B cell (primary cell): Measurements from ENCODE around the gene CNIH4. TPM values are rescaled to one million over a fixed set of nuclear protein-coding genes. Genes with fewer than 3 reads are reported as not detected.
A peak's percentile ranks its signal among the peaks of the same experiment; 100 is the strongest.

ENCODE experiments used
- ATAC-seq: fragments of 200-7000 bp; cut with Tn5 transposase; one replicate; pipeline ENCODE4 v1.10.0; 2021; ENCODE audit warnings: low read depth, mild to moderate bottlenecking, moderate number of reproducible peaks, moderate library complexity
- CTCF ChIA-PET: fragments of 350-600 bp; sonication (Branson Sonifier 250); formaldehyde crosslinking; loops from one replicate; lab custom pipeline; 2021; ENCODE audit warnings: antibody characterized with exemption, inconsistent platforms; lab: Charles Lee
- POLR2A ChIA-PET: fragments of 350-600 bp; sonication (Branson Sonifier 250); formaldehyde crosslinking; loops from one replicate; lab custom pipeline; 2021; ENCODE audit warnings: antibody characterized with exemption; lab: Charles Lee
- DNase-seq: peaks from one replicate; pipeline ENCODE4 v3.0.0; 2013
- H2AFZ ChIP-seq: 2 replicates; pipeline ENCODE4 v1.6.1; 2012; ENCODE audit warnings: mild to moderate bottlenecking, low read depth, low read length; ENCODE audit not compliant: insufficient read depth, poor library complexity, severe bottlenecking
- H3K27ac ChIP-seq, 2 donors: 1 replicate in 1 of 2; 2 replicates in 1 of 2; pipeline ENCODE4 v1.5.1; 2012 to 2013; ENCODE audit warnings: low read length in 2 of 2, mild to moderate bottlenecking in 2 of 2, moderate library complexity in 1 of 2
- H3K27me3 ChIP-seq, 4 experiments: fragments of 200-600 bp in 1 of 4; sonication (generic) in 1 of 4; replicated peaks in 1 of 4; 1 replicate in 2 of 4; 2 replicates in 2 of 4; pipeline versions ENCODE4 v1.6.1 to v1.7.0; 2013 to 2016; ENCODE audit warnings: low read length in 3 of 4, mild to moderate bottlenecking in 2 of 4, mixed read lengths in 1 of 4, moderate library complexity in 1 of 4; ENCODE audit not compliant: insufficient read depth in 4 of 4, control insufficient read depth in 3 of 4; ENCODE audit errors: control extremely low read depth in 1 of 4
- H3K36me3 ChIP-seq, 2 experiments: replicated peaks in 1 of 2; 1 replicate in 1 of 2; 2 replicates in 1 of 2; pipeline versions ENCODE4 v1.6.1 to v1.7.1; 2013; ENCODE audit warnings: low read length in 1 of 2; ENCODE audit not compliant: insufficient read depth in 2 of 2, control insufficient read depth in 1 of 2; ENCODE audit errors: control extremely low read depth in 1 of 2, extremely low read depth in 1 of 2
- H3K4me1 ChIP-seq, 2 donors: fragments of 200-600 bp in 1 of 2; sonication (generic) in 1 of 2; 1 replicate in 1 of 2; 2 replicates in 1 of 2; pipeline versions ENCODE4 v1.5.1 to v1.6.1; 2013 to 2017; ENCODE audit warnings: low read length in 2 of 2; ENCODE audit not compliant: control insufficient read depth in 2 of 2, insufficient read depth in 2 of 2
- H3K4me2 ChIP-seq: replicated peaks from 2 replicates; pipeline ENCODE3; 2012; ENCODE audit warnings: mild to moderate bottlenecking, low read depth, low read length; ENCODE audit not compliant: poor library complexity, severe bottlenecking
- H3K4me3 ChIP-seq, 5 experiments: fragments of 200-600 bp in 1 of 5; sonication (generic) in 1 of 5; 1 replicate in 3 of 5; 2 replicates in 2 of 5; pipeline versions ENCODE4 v1.5.1 to v1.7.0; 2011 to 2016; ENCODE audit warnings: low read length in 4 of 5, mild to moderate bottlenecking in 4 of 5, low read depth in 2 of 5, control low read depth in 1 of 5, moderate library complexity in 1 of 5; ENCODE audit not compliant: insufficient read depth in 1 of 5; ENCODE audit errors: control extremely low read depth in 1 of 5, extremely low read depth in 1 of 5
- H3K79me2 ChIP-seq: fragments of 200-600 bp; sonication (generic); one replicate; pipeline ENCODE4 v1.6.0; 2016; ENCODE audit warnings: low read length; ENCODE audit not compliant: control insufficient read depth, insufficient read depth
- H3K9ac ChIP-seq: fragments of 200-600 bp; sonication (generic); 2 replicates; pipeline ENCODE4 v1.6.1; 2017; ENCODE audit warnings: mild to moderate bottlenecking, low read length, moderate library complexity
- H3K9me3 ChIP-seq, 3 donors: one replicate each; pipeline versions ENCODE4 v1.6.1 to v1.7.1; 2013; ENCODE audit warnings: low read length in 2 of 3; ENCODE audit not compliant: control insufficient read depth in 2 of 3, insufficient read depth in 1 of 3; ENCODE audit errors: control extremely low read depth in 1 of 3
- H4K20me1 ChIP-seq: 2 replicates; pipeline ENCODE4 v1.6.0; 2012; ENCODE audit warnings: mild to moderate bottlenecking, low read length; ENCODE audit not compliant: insufficient read depth, control insufficient read depth, poor library complexity, severe bottlenecking
- H3K27ac Mint-ChIP-seq: one replicate; pipeline ENCODE4 v1.8.0; 2021; ENCODE audit warnings: mixed read lengths
- H3K27me3 Mint-ChIP-seq: one replicate; pipeline ENCODE4 v1.8.0; 2021; ENCODE audit warnings: mixed read lengths
- H3K4me1 Mint-ChIP-seq: one replicate; pipeline ENCODE4 v1.8.0; 2021; ENCODE audit warnings: mixed read lengths
- H3K4me3 Mint-ChIP-seq: one replicate; pipeline ENCODE4 v1.8.0; 2021; ENCODE audit warnings: mixed read lengths
- H3K9me3 Mint-ChIP-seq: one replicate; pipeline ENCODE4 v1.8.0; 2022; ENCODE audit warnings: mixed read lengths; ENCODE audit not compliant: insufficient read depth
- EZH2 ChIP-seq: IDR thresholded peaks from 2 replicates; pipeline ENCODE4 v1.6.1; 2012; ENCODE audit warnings: borderline replicate concordance, low read depth, mild to moderate bottlenecking, moderate library complexity, low read length; ENCODE audit not compliant: insufficient read depth, poor library complexity, severe bottlenecking
- WGBS: methylation state at CpG from one replicate; pipeline ENCODE4 v1.1.5; 2013; ENCODE audit warnings: missing lambda C conversion rate; ENCODE audit not compliant: insufficient coverage; 5-methylcytosine and 5-hydroxymethylcytosine counted together
- intact Hi-C: fragments of 100-400 bp; cut with micrococcal nuclease; formaldehyde crosslinking; loops from one replicate; pipeline ENCODE4 v1.10.0; 2022
- polyA plus RNA-seq: library from polyadenylated mRNA; depleted of rRNA; stranded (reverse); fragments of >200 nt; gene quantifications from 2 replicates; pipeline ENCODE4 v1.2.3, GENCODE V29; 2012
- total RNA-seq, 2 donors: library from RNA; stranded (reverse); fragments of 120-200 nt in 1 of 2; gene quantifications; 1 replicate in 1 of 2; 2 replicates in 1 of 2; pipeline versions ENCODE4 v1.2.3 to v1.2.4, GENCODE V29; 2013 to 2022
- TF ChIP-seq, protein P1 (sequence below): fragments of 200-600 bp; IDR thresholded peaks from one replicate; pipeline ENCODE4 v1.8.0; 2022; ENCODE audit warnings: antibody characterized with exemption, mild to moderate bottlenecking

The CNIH4 gene
- total and polyA plus RNA-seq, 2 donors (not counting 1 experiment from before 2014, with no cell fraction given) = 13.3 to 27.2 TPM

DNA sequence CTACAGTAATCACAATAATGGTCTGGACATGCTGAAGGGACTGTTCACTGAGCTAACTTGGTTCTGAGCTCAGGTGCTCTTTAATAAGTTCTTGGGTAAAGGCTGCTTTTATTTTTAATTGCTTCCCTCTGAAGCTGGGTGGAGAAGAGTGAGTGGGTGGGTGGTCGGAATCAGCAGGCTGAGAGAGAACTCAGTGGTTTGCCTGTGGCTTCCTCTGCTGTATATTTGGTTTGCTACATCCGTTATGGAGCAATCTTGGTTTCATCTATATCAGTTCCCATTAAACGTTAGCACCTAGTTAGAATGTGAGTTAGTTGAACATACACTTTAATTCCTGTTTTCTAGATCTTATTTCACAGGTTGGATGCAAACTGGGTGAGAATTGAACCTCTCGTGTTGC, 23.3 kb downstream of the CNIH4 start:
- CTCF ChIA-PET = no interaction called here
- Histone ChIP-seq H3K27ac (no peak overlapping the region), H3K27me3 (no peaks in the 10 kb centered on the region), H3K9ac (peak overlapping the region; percentile 27), H3K4me1 (peaks cover 18% of the 10 kb centered on the region in 2 donors), H2AFZ (no peak overlapping the region), H4K20me1 (no peaks in the 10 kb centered on the region), H3K9me3 (no peaks in the 10 kb centered on the region), H3K79me2 (no peaks in the 10 kb centered on the region), H3K4me3 (no peak overlapping the region), H3K36me3 (peaks cover 0 to 23% of the 10 kb centered on the region in 2 experiments), H3K4me2 (peak overlapping the region; percentile 53)
- intact Hi-C loops = no loop called here
- peak overlapping the region; percentile 27 for H3K4me3 Mint-ChIP-seq
- ATAC-seq (no peak), DNase-seq (peak; percentile 18)
- peaks cover 21% of the 10 kb centered on the region for H3K4me1 Mint-ChIP-seq
- no peaks in the 10 kb centered on the region for H3K9me3 Mint-ChIP-seq
- POLR2A ChIA-PET = no interaction called here
- TF ChIP-seq EZH2 = no peak
- TF ChIP-seq, protein P1, sequence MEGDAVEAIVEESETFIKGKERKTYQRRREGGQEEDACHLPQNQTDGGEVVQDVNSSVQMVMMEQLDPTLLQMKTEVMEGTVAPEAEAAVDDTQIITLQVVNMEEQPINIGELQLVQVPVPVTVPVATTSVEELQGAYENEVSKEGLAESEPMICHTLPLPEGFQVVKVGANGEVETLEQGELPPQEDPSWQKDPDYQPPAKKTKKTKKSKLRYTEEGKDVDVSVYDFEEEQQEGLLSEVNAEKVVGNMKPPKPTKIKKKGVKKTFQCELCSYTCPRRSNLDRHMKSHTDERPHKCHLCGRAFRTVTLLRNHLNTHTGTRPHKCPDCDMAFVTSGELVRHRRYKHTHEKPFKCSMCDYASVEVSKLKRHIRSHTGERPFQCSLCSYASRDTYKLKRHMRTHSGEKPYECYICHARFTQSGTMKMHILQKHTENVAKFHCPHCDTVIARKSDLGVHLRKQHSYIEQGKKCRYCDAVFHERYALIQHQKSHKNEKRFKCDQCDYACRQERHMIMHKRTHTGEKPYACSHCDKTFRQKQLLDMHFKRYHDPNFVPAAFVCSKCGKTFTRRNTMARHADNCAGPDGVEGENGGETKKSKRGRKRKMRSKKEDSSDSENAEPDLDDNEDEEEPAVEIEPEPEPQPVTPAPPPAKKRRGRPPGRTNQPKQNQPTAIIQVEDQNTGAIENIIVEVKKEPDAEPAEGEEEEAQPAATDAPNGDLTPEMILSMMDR = no peak
- H3K27ac Mint-ChIP-seq = no peak overlapping the region
- 0% methylated on average over 1 of the region's 4 CpGs for WGBS
- H3K27me3 Mint-ChIP-seq = no peaks in the 10 kb centered on the region

DNA sequence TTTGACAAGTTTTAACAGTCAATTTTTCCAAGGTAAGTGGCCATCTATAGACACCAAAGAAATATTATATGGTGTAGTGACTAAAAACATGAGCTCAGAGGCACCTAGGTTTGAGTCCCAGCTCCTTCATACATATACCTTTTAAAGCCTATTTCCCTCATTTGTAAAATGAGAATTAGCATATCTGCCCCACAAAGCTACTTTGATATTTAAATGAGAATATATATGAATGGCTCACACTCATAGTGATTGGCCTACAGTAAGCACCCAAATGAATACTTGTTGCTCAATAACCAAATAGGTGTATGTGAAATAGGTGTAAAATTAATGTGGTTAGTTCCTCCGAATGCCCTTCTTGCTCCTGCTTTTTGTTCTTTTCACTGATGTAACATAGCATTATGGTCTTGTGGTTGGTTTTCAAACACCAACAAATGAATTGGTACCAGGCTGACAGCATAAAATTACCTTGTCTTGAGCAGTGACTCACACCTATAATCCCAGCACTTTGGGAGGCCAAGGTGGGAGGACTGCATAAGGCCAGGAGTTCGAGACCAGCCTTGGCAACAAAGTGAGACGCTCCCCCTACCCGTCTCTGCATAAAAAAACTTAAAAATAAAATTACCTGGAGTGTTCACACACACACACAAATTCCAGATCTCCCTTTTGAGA, 25.3 kb downstream of the CNIH4 start:
- H3K4me1 ChIP-seq = peaks cover 18% of the 10 kb centered on the region in 2 donors
- TF ChIP-seq, protein P1 = no peak
- TF ChIP-seq EZH2 = no peak
- Mint-ChIP-seq H3K27ac (no peak overlapping the region), H3K27me3 (no peaks in the 10 kb centered on the region), H3K9me3 (no peaks in the 10 kb centered on the region), H3K4me3 (no peak overlapping the region), H3K4me1 (peaks cover 21% of the 10 kb centered on the region)
- ChIA-PET POLR2A (interaction anchor here (0.6 kb wide), 1 partner anchor 214 kb away, joined by 6 read pairs; no protein-coding TSS in a partner anchor), CTCF (no interaction called here)
- H3K36me3 ChIP-seq = peaks cover 0 to 9% of the 10 kb centered on the region in 2 experiments
- DNase-seq = no peak
- peaks cover 3% of the 10 kb centered on the region for H4K20me1 ChIP-seq
- H3K9me3 ChIP-seq = no peaks in the 10 kb centered on the region
- intact Hi-C loops = no loop called here
- H3K27ac ChIP-seq = no peak overlapping the region
- H3K79me2 ChIP-seq = no peaks in the 10 kb centered on the region
- WGBS = no CpG with 5 or more reads among the region's 4 CpGs
- H3K9ac ChIP-seq = no peak overlapping the region
- H3K4me2 ChIP-seq = no peak overlapping the region
- ATAC-seq = no peak
- no peak overlapping the region for H3K4me3 ChIP-seq
- no peak overlapping the region for H2AFZ ChIP-seq
- no peaks in the 10 kb centered on the region for H3K27me3 ChIP-seq
